ENCODE measurements around the gene GRIK1. TPM values are rescaled to one million over a fixed set of nuclear protein-coding genes. Genes with fewer than 3 reads are reported as not detected.
"Not testable (repeated sequence)": the region's sequence is repeated elsewhere in the genome, so short reads cannot be mapped to it uniquely, and the experiment has no call there.

The GRIK1 gene
- total and polyA plus RNA-seq, 12 donors, result not detected

- WGBS, 2 donors, result 88 to 93% methylated on average over 3 of the region's 3 CpGs
- no peak for ATAC-seq
These were observed 325.9 kb downstream of the GRIK1 start for GRCh38 chr21:29613877-29614276.

DNA sequence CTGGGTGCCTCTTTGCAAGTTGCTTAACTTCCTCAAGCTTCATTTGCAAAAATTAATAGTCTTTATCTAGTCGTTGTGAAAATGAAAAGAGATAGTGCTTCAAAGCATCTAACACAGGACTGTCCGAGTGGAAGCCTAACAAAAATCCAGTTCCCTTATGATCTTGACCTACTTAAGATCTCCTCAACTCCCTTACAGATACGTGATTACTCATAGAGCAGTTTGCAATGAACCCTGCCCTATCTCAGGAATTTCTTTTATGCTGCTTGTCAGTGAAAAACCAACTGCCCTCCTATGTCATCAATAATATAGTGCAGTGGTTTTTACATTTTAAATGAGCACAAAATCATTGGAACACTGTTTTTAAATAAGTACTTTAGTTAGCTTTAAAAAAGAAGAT is 326.8 kb downstream of the GRIK1 start:
- TF ChIP-seq, protein P1, sequence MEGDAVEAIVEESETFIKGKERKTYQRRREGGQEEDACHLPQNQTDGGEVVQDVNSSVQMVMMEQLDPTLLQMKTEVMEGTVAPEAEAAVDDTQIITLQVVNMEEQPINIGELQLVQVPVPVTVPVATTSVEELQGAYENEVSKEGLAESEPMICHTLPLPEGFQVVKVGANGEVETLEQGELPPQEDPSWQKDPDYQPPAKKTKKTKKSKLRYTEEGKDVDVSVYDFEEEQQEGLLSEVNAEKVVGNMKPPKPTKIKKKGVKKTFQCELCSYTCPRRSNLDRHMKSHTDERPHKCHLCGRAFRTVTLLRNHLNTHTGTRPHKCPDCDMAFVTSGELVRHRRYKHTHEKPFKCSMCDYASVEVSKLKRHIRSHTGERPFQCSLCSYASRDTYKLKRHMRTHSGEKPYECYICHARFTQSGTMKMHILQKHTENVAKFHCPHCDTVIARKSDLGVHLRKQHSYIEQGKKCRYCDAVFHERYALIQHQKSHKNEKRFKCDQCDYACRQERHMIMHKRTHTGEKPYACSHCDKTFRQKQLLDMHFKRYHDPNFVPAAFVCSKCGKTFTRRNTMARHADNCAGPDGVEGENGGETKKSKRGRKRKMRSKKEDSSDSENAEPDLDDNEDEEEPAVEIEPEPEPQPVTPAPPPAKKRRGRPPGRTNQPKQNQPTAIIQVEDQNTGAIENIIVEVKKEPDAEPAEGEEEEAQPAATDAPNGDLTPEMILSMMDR (IDR thresholded peaks at IDR 0.05), result no peak
- DNase-seq, result no peak
- no peaks in the 10 kb centered on the region for H3K4me1 ChIP-seq
- H3K27ac ChIP-seq, result no peak overlapping the region
- H3K4me3 ChIP-seq, result no peak overlapping the region
- no peaks in the 10 kb centered on the region for H3K9me3 ChIP-seq
- no peaks in the 10 kb centered on the region for H3K27me3 ChIP-seq
- H3K36me3 ChIP-seq, result no peaks in the 10 kb centered on the region
- no peak for ATAC-seq
- intact Hi-C loops (cut with DNase I), result no loop called here
- WGBS, 2 donors, result 50 to 54% methylated on average over 3 of the region's 3 CpGs

More at GRCh38 chr21:29613877-29614276, 325.9 kb downstream of the GRIK1 start:
- intact Hi-C loops (cut with DNase I), result no loop called here
- Histone ChIP-seq H3K27me3 (no peaks in the 10 kb centered on the region), H3K9me3 (no peaks in the 10 kb centered on the region), H3K27ac (no peak overlapping the region), H3K36me3 (no peaks in the 10 kb centered on the region), H3K4me3 (no peak overlapping the region), H3K4me1 (no peaks in the 10 kb centered on the region)
- no peak for DNase-seq
- TF ChIP-seq, protein P1 (IDR thresholded peaks at IDR 0.05), result no peak

DNA sequence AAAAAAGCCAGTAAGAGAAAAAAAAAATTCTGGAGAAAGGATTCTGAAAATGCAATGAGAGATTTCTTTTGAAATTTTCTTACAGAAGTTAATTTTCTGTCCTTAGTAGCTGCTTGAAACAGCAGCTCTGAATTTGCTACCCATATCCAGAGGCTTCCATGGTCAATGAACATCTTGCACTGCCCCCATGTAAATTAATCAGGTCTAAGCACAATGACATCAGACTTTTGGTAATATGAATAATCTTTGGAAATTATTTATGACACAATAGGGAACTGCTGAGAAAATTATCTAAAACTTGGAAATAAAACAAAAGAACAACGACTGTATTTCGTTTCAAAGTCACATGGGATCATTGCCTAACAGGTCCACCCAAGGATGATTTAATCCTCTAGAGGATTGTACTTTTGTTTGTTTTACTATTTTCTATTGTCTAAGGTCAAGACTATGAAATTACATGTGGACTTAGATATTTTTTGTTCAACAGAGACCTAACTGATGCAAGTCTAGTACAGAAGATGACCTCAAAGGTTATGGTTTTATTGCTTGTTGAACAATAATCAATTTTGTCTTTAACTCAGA is 328.9 kb downstream of the GRIK1 start:
- Histone ChIP-seq H3K27me3 (no peaks in the 10 kb centered on the region), H3K36me3 (no peaks in the 10 kb centered on the region), H3K4me1 (no peaks in the 10 kb centered on the region), H3K9me3 (no peaks in the 10 kb centered on the region), H3K4me3 (no peak overlapping the region), H3K27ac (no peak overlapping the region)
- TF ChIP-seq, protein P1 (IDR thresholded peaks at IDR 0.05), result no peak
- WGBS, 2 donors, result 37 to 52% methylated on average over 2 of the region's 2 CpGs
- DNase-seq (no peak), ATAC-seq (no peak)
- intact Hi-C loops (cut with DNase I), result no loop called here

- Histone ChIP-seq H3K27ac (no peak overlapping the region), H3K4me3 (no peak overlapping the region), H3K27me3 (no peaks in the 10 kb centered on the region), H3K36me3 (no peaks in the 10 kb centered on the region), H3K9me3 (no peaks in the 10 kb centered on the region), H3K4me1 (no peaks in the 10 kb centered on the region)
- ATAC-seq (no peak), DNase-seq (no peak)
- WGBS, 2 donors, result 89 to 97% methylated on average over 3 of the region's 3 CpGs
- intact Hi-C loops (cut with DNase I), result no loop called here
- TF ChIP-seq, protein P1 (IDR thresholded peaks at IDR 0.05), result no peak
These were observed 333.2 kb downstream of the GRIK1 start for GRCh38 chr21:29606613-29607012.

DNA sequence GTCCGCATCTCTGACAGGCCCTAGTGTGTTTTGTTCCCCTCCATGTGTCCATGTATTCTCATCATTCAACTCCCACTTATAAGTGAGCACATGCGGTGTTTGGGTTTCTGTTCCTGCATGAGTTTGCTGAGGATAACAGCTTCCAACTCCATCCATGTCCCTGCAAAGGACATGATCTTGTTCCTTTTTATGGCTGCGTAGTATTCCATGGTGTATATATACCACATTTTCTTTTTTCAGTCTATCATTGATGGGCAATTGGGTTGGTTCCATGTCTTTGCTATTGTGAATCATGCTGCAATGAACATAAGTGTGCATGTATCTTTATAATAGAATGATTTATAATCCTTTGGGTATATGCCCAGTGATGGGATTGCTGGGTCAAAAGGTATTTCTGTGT is 334.6 kb downstream of the GRIK1 start:
- H3K27me3 ChIP-seq; H3K36me3 ChIP-seq; DNase-seq; ATAC-seq; H3K4me1 ChIP-seq; H3K4me3 ChIP-seq; intact Hi-C loops (cut with DNase I); H3K9me3 ChIP-seq; H3K27ac ChIP-seq: not testable (repeated sequence)
- WGBS, 2 donors, result 65 to 78% methylated on average over 3 of the region's 3 CpGs

Data from heart right ventricle (tissue), 16 donors.